Activated naive CD4-positive, alpha-beta T cell treated with anti-CD3 and anti-CD28 coated beads, Interleukin-2, amount 10 ng/mL, durations not matched to agents 7 days and 5 days (primary cell): ENCODE results near the gene ZNRD2.

ENCODE experiments used
- CTCF ChIA-PET: fragments of 350-600 bp; sonication (Branson Sonifier 250); formaldehyde crosslinking; loops from one replicate; lab custom pipeline; 2021; ENCODE audit warnings: antibody characterized with exemption; lab: Charles Lee
- DNase-seq: peaks from one replicate; pipeline ENCODE4 v3.0.0-alpha.2; 2020
- H3K27ac Mint-ChIP-seq: one replicate; pipeline ENCODE4 v1.8.0; 2021; ENCODE audit warnings: mild to moderate bottlenecking, moderate library complexity, mixed read lengths
- H3K27me3 Mint-ChIP-seq: one replicate; pipeline ENCODE4 v1.8.0; 2021; ENCODE audit warnings: mild to moderate bottlenecking, mixed read lengths
- H3K36me3 Mint-ChIP-seq: one replicate; pipeline ENCODE4 v1.8.0; 2021; ENCODE audit warnings: mixed read lengths
- H3K4me1 Mint-ChIP-seq: one replicate; pipeline ENCODE4 v1.8.0; 2021; ENCODE audit warnings: mixed read lengths
- H3K4me3 Mint-ChIP-seq: one replicate; pipeline ENCODE4 v1.8.0; 2021; ENCODE audit warnings: mild to moderate bottlenecking, moderate library complexity, mixed read lengths
- H3K9me3 Mint-ChIP-seq: one replicate; pipeline ENCODE4 v1.8.0; 2021; ENCODE audit warnings: mixed read lengths

The ZNRD2 gene

DNA sequence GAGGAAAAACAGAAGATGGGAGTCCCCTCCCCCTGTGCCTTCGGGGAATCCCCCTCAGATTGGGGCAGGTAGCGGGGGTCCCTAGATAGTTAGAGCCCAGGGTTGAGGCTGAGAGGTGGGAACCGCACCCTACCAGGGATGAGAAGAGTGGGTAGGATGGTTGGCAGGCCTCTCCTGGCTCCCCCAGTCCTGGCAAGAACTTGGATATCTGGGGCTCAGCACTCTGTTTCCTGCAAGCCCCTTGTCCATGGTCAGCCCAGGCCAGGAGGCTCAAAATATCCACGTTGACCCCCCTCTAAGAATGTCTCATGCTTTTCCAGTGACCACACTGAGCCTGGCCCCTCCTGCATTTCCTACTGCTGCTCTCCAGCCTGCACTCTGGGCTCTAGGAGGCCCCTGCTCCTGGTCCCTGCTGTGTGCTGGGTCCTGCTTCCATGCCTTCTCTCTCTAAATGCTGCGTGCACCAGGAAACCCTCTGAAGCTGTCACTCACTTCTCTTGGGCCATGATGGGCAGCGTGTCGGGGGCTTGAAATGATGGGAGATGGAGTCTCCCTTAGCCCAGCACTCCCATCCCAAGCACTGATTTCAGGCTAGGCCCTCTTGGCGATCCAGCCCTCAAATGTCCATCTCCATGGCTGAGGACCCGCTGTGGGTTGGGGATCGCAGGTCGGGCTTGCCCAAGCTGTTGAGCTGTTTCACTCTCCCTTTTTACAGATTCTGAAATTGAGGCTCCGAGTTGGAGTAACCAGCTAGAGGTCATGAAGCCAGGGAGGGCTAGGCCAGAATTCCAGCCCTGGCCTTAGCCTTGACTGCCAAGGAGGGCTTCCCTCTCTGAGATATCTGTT, 41.7 kb downstream of the ZNRD2 start:
- peak overlapping the region; percentile 87 for H3K27ac Mint-ChIP-seq
- peaks cover 57% of the 10 kb centered on the region for H3K4me1 Mint-ChIP-seq

DNA sequence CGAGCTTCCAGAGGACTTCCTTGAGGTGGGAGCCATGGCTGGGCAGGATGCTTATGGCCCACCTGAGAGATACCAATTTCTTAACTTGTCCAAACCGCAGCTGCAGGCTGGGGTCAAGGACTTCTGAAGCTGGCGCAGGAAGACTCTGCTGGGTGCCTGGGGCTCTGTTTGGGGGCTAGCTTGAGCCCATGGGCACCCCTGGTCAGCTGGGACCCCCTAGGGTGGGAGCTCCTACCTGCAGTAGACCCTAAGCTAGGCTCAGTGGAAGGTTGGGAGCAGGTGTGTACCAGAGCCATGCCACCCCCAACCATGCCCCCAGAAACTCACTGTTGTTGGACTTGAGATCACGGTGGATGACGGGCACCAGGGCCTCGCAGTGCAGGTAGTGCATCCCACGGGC, 42.4 kb downstream of the ZNRD2 start:
- CTCF ChIA-PET: interaction anchor here (1.0 to 2.0 kb wide), 7 partner anchors 9 to 72 kb away, joined by 3 to 11 read pairs (median 5); partner anchors contain the start of gene SIPA1
- Mint-ChIP-seq H3K36me3 (peaks cover 42% of the 10 kb centered on the region), H3K27me3 (no peaks in the 10 kb centered on the region), H3K4me1 (peaks cover 63% of the 10 kb centered on the region), H3K4me3 (peak overlapping the region; percentile 97), H3K27ac (peak overlapping the region; percentile 97), H3K9me3 (no peaks in the 10 kb centered on the region)
- DNase-seq: no peak

More for the DNA sequence above, 41.7 kb downstream of the ZNRD2 start:
- Mint-ChIP-seq H3K27me3 (no peaks in the 10 kb centered on the region), H3K9me3 (no peaks in the 10 kb centered on the region), H3K4me3 (peak overlapping the region; percentile 97), H3K36me3 (peaks cover 41% of the 10 kb centered on the region)
- CTCF ChIA-PET: interaction anchor here (1.0 to 2.0 kb wide), 7 partner anchors 9 to 71 kb away, joined by 3 to 11 read pairs (median 5); partner anchors contain the start of gene SIPA1
- no peak for DNase-seq

GRCh38 chr11:65613091-65613928, 43.0 kb downstream of the ZNRD2 start:
- CTCF ChIA-PET: interaction anchor here (1.0 to 2.0 kb wide), 8 partner anchors 10 to 73 kb away, joined by 3 to 11 read pairs (median 4); partner anchors contain the start of gene SIPA1
- no peaks in the 10 kb centered on the region for H3K9me3 Mint-ChIP-seq
- H3K4me3 Mint-ChIP-seq: peak overlapping the region; percentile 97
- H3K27me3 Mint-ChIP-seq: no peaks in the 10 kb centered on the region
- peak overlapping the region; percentile 97 for H3K27ac Mint-ChIP-seq
- no peak for DNase-seq
- peaks cover 37% of the 10 kb centered on the region for H3K36me3 Mint-ChIP-seq
- peaks cover 63% of the 10 kb centered on the region for H3K4me1 Mint-ChIP-seq

- H3K27ac Mint-ChIP-seq: peak within 1 kb of the TSS; percentile 97
- H3K4me3 Mint-ChIP-seq: peak within 1 kb of the TSS; percentile 97
- CTCF ChIA-PET: interaction anchor here (0.6 to 1.8 kb wide), 12 partner anchors 8 to 452 kb away, joined by 3 to 8 read pairs (median 4); partner anchors contain the start of genes FAM89B, KCNK7 and ZNRD2
- peaks cover 48% of the 10 kb centered on the region for H3K4me1 Mint-ChIP-seq
- no peaks in the 10 kb centered on the region for H3K9me3 Mint-ChIP-seq
- DNase-seq: peak; percentile 100
- H3K36me3 Mint-ChIP-seq: peaks cover 33% of the 10 kb centered on the region
- H3K27me3 Mint-ChIP-seq: no peaks in the 10 kb centered on the region
These were observed 45.1 kb downstream of the ZNRD2 start, which contains the start of gene PCNX3 for GRCh38 chr11:65615229-65615949. Gene PCNX3 (plus strand): TSS chr11:65615776. CDS start chr11:65616312, 536 bp downstream.

DNA sequence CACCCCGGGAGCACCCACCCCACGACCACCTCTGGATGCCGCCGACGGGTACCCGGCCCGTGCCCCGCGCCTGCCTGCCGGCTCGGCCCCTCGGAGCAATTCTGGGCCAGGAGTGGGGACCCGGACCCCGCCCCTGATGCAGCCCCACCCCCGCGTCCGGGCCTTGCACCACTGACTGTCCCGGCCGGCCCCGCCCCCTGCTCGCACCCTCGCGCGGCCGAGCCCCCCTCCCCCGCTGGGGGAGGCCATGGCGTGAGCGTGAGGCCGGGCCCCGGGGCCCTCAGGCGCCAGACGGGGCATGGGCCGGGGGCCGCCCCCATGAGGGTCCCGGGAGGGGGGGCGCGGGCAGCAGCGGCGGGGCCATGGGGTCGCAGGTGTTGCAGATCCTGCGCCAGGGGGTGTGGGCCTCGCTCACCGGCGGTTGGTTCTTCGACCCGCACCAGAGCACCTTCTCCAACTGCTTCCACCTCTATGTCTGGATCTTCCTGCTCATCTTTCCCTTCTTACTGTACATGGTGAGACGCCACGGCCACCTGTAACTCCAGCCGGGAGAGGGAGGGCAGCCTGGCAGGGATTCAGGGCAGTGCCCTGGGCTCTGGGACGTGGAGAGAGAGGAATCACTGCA, 45.8 kb downstream of the ZNRD2 start:
- Mint-ChIP-seq H3K4me3 (peak overlapping the region; percentile 97), H3K27me3 (no peaks in the 10 kb centered on the region), H3K36me3 (peaks cover 33% of the 10 kb centered on the region), H3K27ac (peak overlapping the region; percentile 97), H3K4me1 (peaks cover 42% of the 10 kb centered on the region), H3K9me3 (no peaks in the 10 kb centered on the region)
- CTCF ChIA-PET: interaction anchor here (1.1 to 1.8 kb wide), 7 partner anchors 10 to 164 kb away, joined by 3 to 8 read pairs (median 5); partner anchors contain the start of gene KCNK7
- DNase-seq: peak; percentile 67

- Mint-ChIP-seq H3K4me3 (peak overlapping the region; percentile 91), H3K36me3 (peaks cover 35% of the 10 kb centered on the region), H3K9me3 (no peaks in the 10 kb centered on the region), H3K27ac (peak overlapping the region; percentile 87), H3K4me1 (peaks cover 38% of the 10 kb centered on the region), H3K27me3 (no peaks in the 10 kb centered on the region)
- CTCF ChIA-PET: interaction anchor here (1.1 to 1.8 kb wide), 4 partner anchors 9 to 163 kb away, joined by 3 to 8 read pairs (median 5); no protein-coding TSS in a partner anchor
- DNase-seq: peak; percentile 62
These were observed 46.3 kb downstream of the ZNRD2 start for GRCh38 chr11:65616575-65617001.

DNA sequence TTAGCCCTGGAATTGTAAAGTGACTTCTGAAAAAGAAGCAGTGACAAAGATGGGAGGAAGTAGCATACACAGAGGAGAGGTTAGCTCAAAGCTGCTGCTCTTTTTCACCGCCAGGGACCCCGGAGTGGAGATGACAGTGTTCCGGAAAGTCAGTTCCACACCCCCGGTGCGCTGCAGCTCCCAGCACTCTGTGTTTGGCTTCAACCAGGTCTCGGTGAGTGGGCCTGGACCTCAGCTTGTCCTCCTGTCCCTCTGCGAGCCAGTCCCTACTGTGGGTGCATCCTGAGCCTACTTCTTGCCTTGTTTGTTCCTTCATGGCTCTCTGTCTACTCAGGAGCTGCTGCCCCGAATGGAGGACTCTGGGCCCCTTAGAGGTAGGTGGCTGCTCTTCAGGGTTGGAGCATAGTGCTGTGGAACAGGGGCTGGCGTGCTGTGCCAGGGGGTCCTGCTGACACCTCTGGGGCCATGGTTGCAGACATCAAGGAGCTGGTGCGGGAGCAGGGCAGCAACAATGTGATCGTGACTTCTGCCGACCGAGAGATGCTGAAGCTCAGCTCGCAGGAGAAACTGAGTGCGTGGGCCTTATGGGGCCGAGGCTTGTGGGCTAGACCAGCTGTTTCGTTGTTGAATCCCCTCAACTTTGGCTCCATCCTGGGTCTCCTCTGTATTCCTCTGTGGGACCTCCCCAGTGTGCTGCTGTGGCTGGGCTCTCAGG, 47.0 kb downstream of the ZNRD2 start:
- CTCF ChIA-PET: interaction anchor here (1.1 to 1.8 kb wide), 4 partner anchors 9 to 162 kb away, joined by 3 to 8 read pairs (median 5); no protein-coding TSS in a partner anchor
- Mint-ChIP-seq H3K27me3 (no peaks in the 10 kb centered on the region), H3K4me3 (peak overlapping the region; percentile 91), H3K4me1 (peaks cover 31% of the 10 kb centered on the region), H3K27ac (peak overlapping the region; percentile 87), H3K9me3 (no peaks in the 10 kb centered on the region), H3K36me3 (peaks cover 31% of the 10 kb centered on the region)
- no peak for DNase-seq

DNA sequence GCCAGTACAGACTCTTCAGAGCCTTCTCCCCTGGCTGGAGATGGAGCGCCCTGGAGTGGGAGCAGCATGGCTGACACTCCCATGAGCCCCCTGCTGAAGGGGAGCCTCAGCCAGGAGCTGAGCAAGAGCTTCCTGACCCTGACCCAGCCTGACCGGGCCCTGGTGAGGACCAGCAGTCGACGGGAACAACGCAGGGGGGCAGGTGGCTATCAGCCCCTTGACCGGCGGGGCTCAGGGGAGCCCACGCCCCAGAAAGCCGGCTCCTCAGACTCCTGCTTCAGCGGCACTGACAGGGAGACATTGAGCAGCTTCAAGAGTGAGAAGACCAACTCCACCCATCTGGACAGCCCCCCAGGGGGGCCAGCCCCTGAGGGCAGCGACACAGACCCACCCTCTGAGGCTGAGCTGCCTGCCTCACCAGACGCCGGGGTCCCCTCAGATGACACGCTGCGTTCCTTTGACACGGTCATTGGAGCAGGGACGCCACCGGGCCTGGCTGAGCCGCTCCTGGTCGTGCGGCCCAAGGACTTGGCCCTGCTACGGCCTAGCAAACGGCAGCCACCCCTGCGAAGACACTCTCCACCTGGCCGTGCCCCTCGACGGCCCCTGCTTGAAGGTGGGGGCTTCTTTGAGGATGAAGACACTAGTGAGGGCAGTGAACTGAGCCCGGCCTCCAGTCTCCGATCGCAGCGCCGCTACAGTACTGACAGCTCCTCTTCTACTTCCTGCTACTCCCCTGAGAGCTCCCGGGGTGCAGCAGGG, 47.9 kb downstream of the ZNRD2 start:
- no peaks in the 10 kb centered on the region for H3K27me3 Mint-ChIP-seq
- CTCF ChIA-PET: interaction anchor here (1.4 to 1.8 kb wide), 2 partner anchors 15 to 77 kb away, joined by 3 to 8 read pairs; no protein-coding TSS in a partner anchor
- H3K27ac Mint-ChIP-seq: peak overlapping the region; percentile 33
- peaks cover 32% of the 10 kb centered on the region for H3K36me3 Mint-ChIP-seq
- H3K4me1 Mint-ChIP-seq: peaks cover 22% of the 10 kb centered on the region
- peak overlapping the region; percentile 91 for H3K4me3 Mint-ChIP-seq
- H3K9me3 Mint-ChIP-seq: no peaks in the 10 kb centered on the region
- DNase-seq: no peak

DNA sequence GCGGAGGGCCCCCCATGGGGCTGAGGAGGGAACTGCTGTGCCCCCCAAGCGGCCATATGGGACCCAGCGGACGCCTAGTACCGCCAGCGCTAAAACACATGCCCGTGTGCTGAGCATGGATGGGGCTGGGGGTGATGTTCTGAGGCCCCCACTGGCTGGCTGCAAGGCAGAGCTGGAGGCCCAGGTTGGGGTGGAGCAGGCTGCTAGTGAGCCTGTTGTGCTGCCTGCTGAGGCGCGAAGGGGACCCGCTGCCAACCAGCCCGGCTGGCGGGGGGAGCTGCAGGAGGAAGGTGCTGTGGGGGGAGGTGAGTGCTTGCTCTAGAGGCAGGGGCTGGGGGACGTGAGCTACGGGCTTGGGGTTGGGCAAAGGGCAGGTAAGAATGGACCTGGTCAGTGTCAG, 48.5 kb downstream of the ZNRD2 start:
- peaks cover 30% of the 10 kb centered on the region for H3K36me3 Mint-ChIP-seq

DNA sequence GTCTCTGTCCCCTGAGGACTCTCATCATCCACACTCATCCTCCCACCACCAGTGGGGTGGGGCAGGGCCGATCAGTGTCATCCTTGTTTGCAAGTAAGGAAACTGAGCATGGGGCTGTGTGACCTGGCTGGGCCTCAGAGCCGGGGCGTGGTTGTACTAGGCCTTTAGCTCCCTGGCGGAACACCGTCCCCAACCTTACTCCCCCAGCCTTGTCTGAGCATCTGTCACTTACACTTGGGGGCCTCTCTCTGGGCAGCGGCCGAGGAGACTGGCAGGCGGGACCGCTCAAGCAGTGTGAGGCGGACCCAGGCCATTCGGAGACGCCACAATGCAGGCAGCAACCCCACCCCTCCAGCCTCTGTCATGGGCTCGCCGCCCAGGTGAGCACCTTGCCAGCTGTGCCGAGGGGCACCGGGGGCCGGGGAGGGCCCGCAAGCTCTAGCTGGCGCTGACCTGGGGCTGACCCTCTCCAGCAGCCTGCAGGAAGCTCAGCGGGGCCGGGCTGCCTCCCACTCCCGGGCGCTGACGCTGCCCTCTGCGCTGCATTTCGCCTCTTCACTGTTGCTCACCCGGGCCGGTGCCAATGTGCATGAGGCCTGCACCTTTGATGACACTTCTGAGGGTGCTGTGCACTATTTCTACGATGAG, 49.1 kb downstream of the ZNRD2 start:
- Mint-ChIP-seq H3K4me3 (no peak overlapping the region), H3K27ac (peak overlapping the region; percentile 58), H3K4me1 (peaks cover 21% of the 10 kb centered on the region), H3K27me3 (no peaks in the 10 kb centered on the region), H3K9me3 (no peaks in the 10 kb centered on the region), H3K36me3 (peaks cover 30% of the 10 kb centered on the region)
- CTCF ChIA-PET: interaction anchor here (1.4 kb wide), 1 partner anchor 16 kb away, joined by 3 read pairs; no protein-coding TSS in a partner anchor
- DNase-seq: no peak

More for the DNA sequence above, 48.5 kb downstream of the ZNRD2 start:
- H3K4me1 Mint-ChIP-seq: peaks cover 21% of the 10 kb centered on the region
- peak overlapping the region; percentile 58 for H3K27ac Mint-ChIP-seq
- H3K4me3 Mint-ChIP-seq: no peak overlapping the region
- DNase-seq: no peak
- H3K27me3 Mint-ChIP-seq: no peaks in the 10 kb centered on the region
- H3K9me3 Mint-ChIP-seq: no peaks in the 10 kb centered on the region
- CTCF ChIA-PET: interaction anchor here (1.4 kb wide), 1 partner anchor 15 kb away, joined by 3 read pairs; no protein-coding TSS in a partner anchor

DNA sequence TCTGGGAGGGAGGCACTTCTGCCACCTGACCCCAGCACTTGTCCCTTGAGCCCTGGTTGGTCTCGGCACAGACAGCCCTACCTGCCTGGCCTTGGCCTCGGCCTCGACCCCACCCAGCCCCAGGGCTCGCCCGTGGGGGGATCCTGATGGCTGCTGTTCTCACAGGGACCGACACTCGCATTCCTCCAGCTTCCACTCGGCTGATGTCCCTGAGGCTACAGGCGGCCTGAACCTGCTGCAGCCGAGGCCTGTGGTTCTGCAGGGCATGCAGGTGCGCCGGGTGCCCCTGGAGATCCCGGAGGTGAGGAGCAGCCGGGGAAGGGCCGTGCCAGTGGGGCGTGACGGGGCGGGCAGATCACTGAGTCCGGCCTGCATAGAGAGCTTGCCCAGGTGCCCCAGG, 50.4 kb downstream of the ZNRD2 start:
- Mint-ChIP-seq H3K4me3 (no peak overlapping the region), H3K27me3 (no peaks in the 10 kb centered on the region), H3K36me3 (peaks cover 31% of the 10 kb centered on the region), H3K27ac (no peak overlapping the region), H3K4me1 (peaks cover 21% of the 10 kb centered on the region), H3K9me3 (no peaks in the 10 kb centered on the region)
- CTCF ChIA-PET: no interaction called here
- no peak for DNase-seq
